GM12891 (cell line): ENCODE data around the gene CHST7.

Experiments
- DNase-seq: peaks from one replicate; pipeline ENCODE4 v3.0.0; 2011; ENCODE audit warnings: low spot score; ENCODE audit not compliant: insufficient read length
- FAIRE-seq: peaks from 2 replicates; lab custom pipeline; 2011; peaks lifted over from hg19 to GRCh38; lab: Jason Lieb, UNC
- PAX5 ChIP-seq: IDR thresholded peaks from 2 replicates; pipeline ENCODE4 v1.6.1; 2011; ENCODE audit warnings: low read length, moderate library complexity, mild to moderate bottlenecking; ENCODE audit not compliant: insufficient read depth, severe bottlenecking
- POLR2A ChIP-seq: IDR thresholded peaks from 2 replicates; pipeline ENCODE4 v1.6.1; 2011; ENCODE audit warnings: low read depth, low read length, control low read depth
- POLR2AphosphoS5 ChIP-seq: IDR thresholded peaks from 2 replicates; pipeline ENCODE4 v1.6.1; 2011; ENCODE audit warnings: low read depth, low read length, control low read depth
- POU2F2 ChIP-seq: IDR thresholded peaks from 2 replicates; pipeline ENCODE4 v1.6.1; 2011; ENCODE audit warnings: low read depth, mild to moderate bottlenecking, control low read depth, low read length, moderate library complexity
- SPI1 ChIP-seq: IDR thresholded peaks from 2 replicates; pipeline ENCODE4 v1.6.1; 2011; ENCODE audit warnings: low read depth, low read length, control low read depth
- TAF1 ChIP-seq: IDR thresholded peaks from 2 replicates; pipeline ENCODE4 v1.6.1; 2011; ENCODE audit warnings: low read depth, low read length, control low read depth

The CHST7 gene

GRCh38 chrX:46602468-46603102 is 29.0 kb downstream of the CHST7 start:
- TF ChIP-seq PAX5 (no peak), POLR2A (no peak), POLR2AphosphoS5 (no peak), TAF1 (no peak), POU2F2 (no peak), SPI1 (no peak)
- FAIRE-seq (peak; percentile 62), DNase-seq (no peak)

GRCh38 chrX:46607916-46608315 is 34.4 kb downstream of the CHST7 start:
- FAIRE-seq: peak; percentile 45
- no peak for DNase-seq
- TF ChIP-seq SPI1: no peak
- peak; percentile 27; the same call in 1 of the 2 replicates for TF ChIP-seq POLR2AphosphoS5

- FAIRE-seq (peak; percentile 48), DNase-seq (no peak)
- no peak for TF ChIP-seq PAX5
- TF ChIP-seq POLR2AphosphoS5: no peak
- no peak for TF ChIP-seq SPI1
- no peak for TF ChIP-seq POLR2A
- TF ChIP-seq TAF1: no peak
- no peak for TF ChIP-seq POU2F2
Observed at GRCh38 chrX:46610070-46610658, 36.6 kb downstream of the CHST7 start.

- TF ChIP-seq POLR2AphosphoS5: no peak
- no peak for DNase-seq
- peak; percentile 40 for FAIRE-seq
Observed at GRCh38 chrX:46611658-46612362, 38.2 kb downstream of the CHST7 start.

GRCh38 chrX:46617906-46618305 is 44.3 kb downstream of the CHST7 start:
- no peak for DNase-seq
- TF ChIP-seq POLR2AphosphoS5: no peak
- no peak for TF ChIP-seq POU2F2
- no peak for TF ChIP-seq SPI1
- no peak for TF ChIP-seq TAF1
- no peak for TF ChIP-seq POLR2A
- no peak for TF ChIP-seq PAX5
- no peak for FAIRE-seq

- FAIRE-seq (peak; percentile 58), DNase-seq (no peak)
- TF ChIP-seq PAX5 (no peak), POU2F2 (no peak), POLR2AphosphoS5 (no peak), POLR2A (no peak), SPI1 (no peak), TAF1 (no peak)
Observed at GRCh38 chrX:46618947-46619346, 45.4 kb downstream of the CHST7 start.

- TF ChIP-seq POLR2A (no peak), SPI1 (no peak), TAF1 (no peak), PAX5 (no peak), POU2F2 (no peak), POLR2AphosphoS5 (no peak)
- FAIRE-seq: no peak
- DNase-seq: no peak
Observed at GRCh38 chrX:46620505-46620904, 46.9 kb downstream of the CHST7 start.

DNA sequence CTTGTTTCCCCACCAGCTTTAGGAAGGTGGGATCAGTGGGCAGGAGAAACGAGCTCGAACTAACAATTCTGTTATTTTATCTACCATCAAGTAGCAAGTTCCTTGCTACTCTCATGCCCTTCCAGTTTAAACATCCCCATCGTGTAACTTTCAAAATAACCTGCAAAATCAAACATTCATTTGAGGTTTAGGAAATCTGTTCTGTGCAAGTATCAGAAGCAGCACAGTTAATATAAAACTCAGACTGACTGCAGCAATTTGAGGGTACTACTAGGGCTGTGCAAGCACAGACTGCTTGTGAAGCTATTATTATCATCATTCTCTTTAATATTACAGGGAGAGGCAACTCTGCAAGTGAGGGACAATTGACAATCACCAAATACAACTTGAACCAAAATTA is 48.0 kb downstream of the CHST7 start:
- FAIRE-seq: no peak
- TF ChIP-seq POLR2AphosphoS5 (no peak), POLR2A (no peak), POU2F2 (no peak), SPI1 (no peak), TAF1 (no peak)
- DNase-seq: no peak

DNA sequence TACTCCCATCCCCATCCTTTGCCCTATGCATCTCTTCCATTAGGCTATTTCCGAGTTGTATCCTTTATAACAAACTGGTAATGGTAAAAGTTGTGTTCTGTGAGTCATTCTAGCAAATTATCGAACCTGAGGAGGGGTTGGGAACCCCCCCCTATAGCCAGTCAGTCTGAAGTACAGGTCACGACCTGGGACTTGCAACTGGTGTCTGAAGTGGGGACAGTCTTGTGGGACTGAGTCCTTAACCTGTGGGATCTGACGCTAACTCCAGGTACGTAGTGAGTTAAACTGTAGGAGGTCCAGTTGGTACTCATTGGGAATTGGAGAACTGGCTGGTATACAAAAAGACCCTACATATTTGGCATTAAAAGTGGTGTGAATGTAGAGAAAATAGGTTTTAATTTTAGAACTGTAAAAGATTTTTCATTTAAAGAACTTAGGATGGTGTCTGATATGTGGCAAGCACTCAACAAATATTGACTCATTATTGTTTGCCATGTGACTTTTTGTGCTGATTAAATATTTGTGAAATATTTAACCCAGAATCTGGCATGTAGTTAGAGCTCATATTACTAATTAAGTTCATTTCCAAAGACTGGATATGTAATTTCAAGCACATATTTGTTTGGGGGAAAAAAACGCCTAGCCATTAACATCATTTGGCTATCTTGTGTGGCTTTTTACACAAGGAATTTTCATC is 50.7 kb downstream of the CHST7 start:
- peak; percentile 33 for FAIRE-seq
- TF ChIP-seq SPI1: no peak
- TF ChIP-seq POLR2AphosphoS5: no peak
- no peak for TF ChIP-seq POU2F2
- no peak for TF ChIP-seq POLR2A
- no peak for TF ChIP-seq PAX5
- no peak for TF ChIP-seq TAF1
- no peak for DNase-seq
